ENCODE measurements around the gene CCL28.
"Not testable (repeated sequence)": the region's sequence is repeated elsewhere in the genome, so short reads cannot be mapped to it uniquely, and the experiment has no call there.

The CCL28 gene

DNA sequence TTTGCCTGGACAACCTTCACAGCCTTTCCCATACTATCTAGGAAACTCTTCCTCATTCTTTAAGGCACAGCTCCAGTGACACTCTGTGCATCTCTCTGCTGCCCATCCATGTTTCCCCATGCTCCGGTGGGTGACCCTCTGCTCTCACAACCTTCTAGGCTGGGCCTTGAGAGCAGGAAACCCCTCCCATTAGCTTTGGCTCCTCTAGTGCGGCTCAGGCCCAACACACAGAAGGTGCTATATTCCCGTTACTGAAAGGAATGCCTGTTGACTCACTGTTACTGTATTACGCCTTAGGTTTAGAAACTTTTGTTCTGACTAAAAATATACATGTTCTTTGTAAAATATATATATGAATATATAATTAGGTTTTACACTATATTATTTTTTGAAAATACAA, 8.1 kb upstream of the CCL28 start:
- Mint-ChIP-seq H3K27me3 (ENCODE audit: low read depth) (peaks cover 3% of the 10 kb centered on the region), H3K4me3 (no peak overlapping the region), H3K9me3 (no peaks in the 10 kb centered on the region), H3K36me3 (ENCODE audit: low read depth) (no peaks in the 10 kb centered on the region), H3K4me1 (ENCODE audit: low read depth) (no peaks in the 10 kb centered on the region), H3K27ac (no peak overlapping the region)
- no peak for DNase-seq (ENCODE audit: low spot score)

DNA sequence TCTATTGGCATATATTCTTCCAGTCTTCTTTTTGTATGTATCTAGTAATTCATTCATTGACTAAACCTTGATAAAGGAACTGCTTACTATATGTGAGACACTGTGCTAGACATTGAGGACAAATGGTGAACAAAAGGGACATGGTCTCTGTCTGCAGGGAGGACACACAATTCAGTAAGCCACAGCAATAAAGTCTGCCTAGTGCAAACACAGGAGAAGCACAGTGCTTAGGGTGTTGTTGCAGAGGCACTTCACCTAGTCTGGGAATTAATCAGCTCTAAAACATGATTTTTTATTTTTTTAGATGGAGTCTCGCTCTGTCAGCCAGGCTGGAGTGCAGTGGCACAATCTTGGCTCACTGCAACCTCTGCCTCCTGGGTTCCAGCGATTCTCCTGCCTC, 6.4 kb upstream of the CCL28 start:
- Mint-ChIP-seq H3K4me3 (no peak overlapping the region), H3K9me3 (no peaks in the 10 kb centered on the region), H3K27me3 (ENCODE audit: low read depth) (peaks cover 3% of the 10 kb centered on the region), H3K4me1 (ENCODE audit: low read depth) (no peaks in the 10 kb centered on the region), H3K36me3 (ENCODE audit: low read depth) (no peaks in the 10 kb centered on the region), H3K27ac (no peak overlapping the region)
- DNase-seq (ENCODE audit: low spot score), result no peak

DNA sequence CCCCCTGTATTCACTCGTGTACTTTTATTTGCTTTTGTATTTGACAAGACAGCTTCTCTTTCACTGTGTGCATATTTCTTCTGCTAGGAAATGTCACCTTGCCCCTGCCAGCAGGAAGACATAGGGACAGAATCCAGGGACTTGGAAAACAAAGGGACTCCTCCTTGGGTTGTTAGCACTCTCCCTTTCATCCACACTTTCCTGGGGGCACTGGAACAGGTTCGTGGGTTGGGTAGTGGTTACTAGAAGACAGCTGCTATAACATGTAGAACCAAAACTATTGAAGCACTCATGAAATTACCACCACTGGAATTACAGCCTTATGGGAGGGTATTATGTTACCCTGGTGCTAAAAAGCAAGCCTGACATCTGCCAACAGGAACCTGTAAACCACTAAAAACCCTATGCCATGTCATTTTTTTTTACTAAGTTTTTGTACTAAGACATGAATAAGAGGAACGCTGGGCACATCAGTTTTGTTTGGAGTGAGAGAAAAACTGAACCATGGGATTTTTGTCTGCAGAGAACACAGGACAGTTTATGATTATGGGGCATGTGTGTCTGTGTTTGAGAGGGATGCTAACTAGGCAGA, 4.7 kb upstream of the CCL28 start:
- Mint-ChIP-seq H3K4me1 (ENCODE audit: low read depth) (no peaks in the 10 kb centered on the region), H3K9me3 (no peaks in the 10 kb centered on the region), H3K36me3 (ENCODE audit: low read depth) (no peaks in the 10 kb centered on the region), H3K27ac (no peak overlapping the region), H3K27me3 (ENCODE audit: low read depth) (peaks cover 3% of the 10 kb centered on the region), H3K4me3 (no peak overlapping the region)
- DNase-seq (ENCODE audit: low spot score), result no peak

DNA sequence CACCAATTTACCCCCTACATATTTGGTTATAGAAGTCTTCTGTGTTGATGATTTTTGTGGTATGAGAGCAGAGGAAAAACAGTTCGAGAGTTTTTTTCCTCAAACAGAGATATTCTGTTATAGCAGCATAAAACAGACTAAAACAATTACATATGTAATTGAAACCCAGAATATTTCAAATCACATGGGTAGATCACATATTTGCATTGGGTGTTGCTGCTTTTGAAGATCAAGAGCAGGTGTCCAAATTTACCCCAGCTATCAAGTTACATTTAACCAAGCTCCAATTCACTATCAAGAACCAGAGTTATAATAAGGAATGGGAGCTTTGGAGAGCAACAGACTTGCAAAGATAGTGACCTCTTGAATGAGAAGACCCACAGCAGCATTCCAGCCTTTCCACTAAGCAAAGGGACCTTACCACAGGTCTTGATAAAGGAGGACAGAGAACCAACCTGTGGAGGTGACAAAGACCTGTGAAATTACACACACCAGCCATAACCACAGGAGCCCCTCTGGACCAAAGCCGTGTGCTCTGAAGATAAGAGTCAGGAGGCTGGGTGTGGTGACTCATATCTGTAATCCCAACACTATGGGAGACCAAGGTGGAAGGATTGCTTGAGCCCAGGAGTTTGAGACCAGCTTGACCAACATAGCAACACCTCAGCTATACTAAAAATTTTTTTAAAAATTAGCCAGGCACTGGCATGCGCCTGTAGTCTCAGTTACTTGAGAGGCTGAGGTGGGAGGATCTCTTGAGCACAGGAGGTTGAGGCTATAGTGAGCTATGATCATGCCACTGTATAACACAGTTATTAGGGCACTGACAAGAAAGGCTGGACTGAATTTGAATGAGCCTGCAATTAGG, 4.0 kb upstream of the CCL28 start:
- Mint-ChIP-seq H3K4me1 (ENCODE audit: low read depth) (no peaks in the 10 kb centered on the region), H3K36me3 (ENCODE audit: low read depth) (no peaks in the 10 kb centered on the region), H3K9me3 (no peaks in the 10 kb centered on the region), H3K4me3 (no peak overlapping the region), H3K27me3 (ENCODE audit: low read depth) (peaks cover 3% of the 10 kb centered on the region), H3K27ac (no peak overlapping the region)
- no peak for DNase-seq (ENCODE audit: low spot score)

DNA sequence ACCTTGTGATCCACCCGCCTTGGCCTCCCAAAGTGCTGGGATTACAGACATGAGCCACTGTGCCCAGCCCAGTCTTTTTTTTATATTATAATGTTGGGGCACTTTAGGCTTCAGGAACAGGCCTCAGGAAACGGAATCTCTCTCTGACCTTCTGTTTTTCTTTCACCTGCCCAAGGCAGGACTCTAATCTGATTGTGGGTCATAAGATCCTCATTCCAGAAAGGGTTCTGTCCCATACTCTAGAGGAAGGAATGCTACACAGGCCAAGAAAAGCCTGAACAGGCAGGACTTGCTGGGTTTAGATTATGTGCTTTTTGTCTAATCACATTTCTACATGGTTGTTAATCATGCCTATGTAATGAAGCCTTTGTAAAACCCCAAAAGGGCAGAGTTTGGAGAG, 1.8 kb upstream of the CCL28 start:
- DNase-seq (ENCODE audit: low spot score), result no peak
- Mint-ChIP-seq H3K9me3 (no peaks in the 10 kb centered on the region), H3K4me1 (ENCODE audit: low read depth) (no peaks in the 10 kb centered on the region), H3K4me3 (no peak overlapping the region), H3K27me3 (ENCODE audit: low read depth) (peaks cover 3% of the 10 kb centered on the region), H3K27ac (no peak overlapping the region), H3K36me3 (ENCODE audit: low read depth) (no peaks in the 10 kb centered on the region)

DNA sequence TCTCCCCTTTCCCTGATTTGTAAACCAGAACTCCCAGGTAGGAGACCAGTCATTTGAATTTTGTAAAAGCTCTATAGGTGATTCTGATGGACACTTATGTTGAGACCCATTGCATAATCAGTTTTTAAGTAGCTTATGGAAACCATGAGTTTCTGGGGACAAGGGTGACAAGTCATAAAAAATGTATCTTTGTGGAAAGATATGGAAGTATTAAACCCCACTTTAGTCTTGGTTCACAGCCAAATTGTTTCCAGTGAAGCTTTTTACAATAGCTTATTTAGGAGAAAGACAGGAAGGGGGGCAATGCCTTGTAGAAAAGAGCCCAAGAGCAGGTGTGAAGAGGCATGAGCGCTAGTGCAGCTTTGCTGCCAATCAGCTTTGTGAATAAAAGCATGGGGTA, 453 bp upstream of the CCL28 start:
- Mint-ChIP-seq H3K36me3 (ENCODE audit: low read depth) (no peaks in the 10 kb centered on the region), H3K4me3 (no peak overlapping the region), H3K4me1 (ENCODE audit: low read depth) (no peaks in the 10 kb centered on the region), H3K27me3 (ENCODE audit: low read depth) (peaks cover 3% of the 10 kb centered on the region), H3K27ac (no peak overlapping the region), H3K9me3 (no peaks in the 10 kb centered on the region)
- no peak for DNase-seq (ENCODE audit: low spot score)

DNA sequence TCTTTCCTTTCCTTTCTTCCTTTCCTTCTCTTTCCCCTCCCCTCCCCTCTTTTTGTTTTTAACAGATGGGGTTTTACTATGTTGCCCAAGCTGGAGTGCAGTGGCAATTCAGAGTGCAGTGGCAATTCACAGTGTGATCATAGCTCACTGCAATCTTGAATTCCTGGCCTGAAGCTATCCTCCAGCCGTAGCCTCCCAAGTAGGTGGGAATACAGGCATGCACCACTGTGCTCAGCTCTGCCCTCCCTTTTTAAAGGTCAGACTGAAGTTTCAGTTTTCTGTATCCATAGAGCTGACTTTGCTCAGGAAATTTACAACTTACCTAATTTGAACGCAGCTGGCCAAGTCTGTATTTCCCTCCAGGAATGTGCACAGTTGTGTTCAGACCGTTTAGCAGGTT, 696 bp downstream of the CCL28 start:
- Mint-ChIP-seq H3K36me3 (ENCODE audit: low read depth) (no peaks in the 10 kb centered on the region), H3K27me3 (ENCODE audit: low read depth) (peaks cover 3% of the 10 kb centered on the region), H3K9me3 (peaks cover 6% of the 10 kb centered on the region), H3K4me3 (no peak overlapping the region), H3K4me1 (ENCODE audit: low read depth) (no peaks in the 10 kb centered on the region), H3K27ac (no peak overlapping the region)
- no peak for DNase-seq (ENCODE audit: low spot score)

DNA sequence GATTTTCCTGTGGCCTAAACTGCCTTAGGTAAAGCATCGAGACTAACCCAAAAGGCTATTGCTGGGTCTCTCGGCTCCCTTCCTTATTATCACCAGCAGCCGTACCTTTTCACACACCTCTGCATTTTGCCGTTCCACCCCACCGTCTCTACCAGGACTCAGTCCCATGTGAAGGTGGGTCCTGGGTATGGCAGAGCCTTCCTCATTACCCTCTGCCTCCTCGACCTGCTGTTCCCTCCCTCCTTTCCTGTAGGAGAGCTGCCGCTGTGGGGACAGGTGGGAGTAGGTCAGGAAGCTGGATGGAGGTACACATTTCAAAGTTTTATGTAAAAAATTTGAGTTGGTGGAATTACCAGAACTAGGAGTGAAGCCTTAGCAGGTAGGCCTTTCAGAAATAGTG, 1.8 kb downstream of the CCL28 start:
- no peaks in the 10 kb centered on the region for H3K36me3 Mint-ChIP-seq (ENCODE audit: low read depth)

DNA sequence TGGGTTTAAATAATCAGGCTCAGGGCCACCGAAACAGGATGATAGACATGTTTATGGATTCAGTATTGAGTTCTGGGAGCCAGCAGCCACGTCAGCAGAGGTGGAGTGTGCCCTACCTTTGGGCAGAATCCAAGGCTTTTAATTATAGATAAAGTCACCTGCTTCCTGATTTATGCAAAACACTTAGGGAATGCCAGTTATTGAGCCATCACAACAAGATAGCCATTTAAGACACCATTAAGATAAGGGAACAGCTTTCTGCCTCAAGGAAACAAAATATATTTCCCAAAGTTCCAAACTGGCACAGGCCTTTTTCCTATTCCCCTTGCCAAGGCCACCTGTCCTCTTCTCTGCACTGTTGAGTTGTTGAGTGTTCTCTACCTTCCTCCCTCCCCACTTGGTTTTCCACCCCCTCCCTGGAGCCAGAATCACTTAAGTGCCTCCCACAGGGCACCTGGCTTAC, 2.4 kb downstream of the CCL28 start:
- no peak for DNase-seq (ENCODE audit: low spot score)
- Mint-ChIP-seq H3K4me3 (no peak overlapping the region), H3K27ac (no peak overlapping the region), H3K36me3 (ENCODE audit: low read depth) (no peaks in the 10 kb centered on the region), H3K27me3 (ENCODE audit: low read depth) (no peaks in the 10 kb centered on the region), H3K4me1 (ENCODE audit: low read depth) (no peaks in the 10 kb centered on the region), H3K9me3 (peaks cover 17% of the 10 kb centered on the region)

More for the DNA sequence above, 1.8 kb downstream of the CCL28 start:
- H3K4me1 Mint-ChIP-seq (ENCODE audit: low read depth), result no peaks in the 10 kb centered on the region
- no peak for DNase-seq (ENCODE audit: low spot score)
- H3K4me3 Mint-ChIP-seq, result no peak overlapping the region
- H3K9me3 Mint-ChIP-seq, result peaks cover 11% of the 10 kb centered on the region
- H3K27me3 Mint-ChIP-seq (ENCODE audit: low read depth), result peaks cover 1% of the 10 kb centered on the region
- H3K27ac Mint-ChIP-seq, result no peak overlapping the region

DNA sequence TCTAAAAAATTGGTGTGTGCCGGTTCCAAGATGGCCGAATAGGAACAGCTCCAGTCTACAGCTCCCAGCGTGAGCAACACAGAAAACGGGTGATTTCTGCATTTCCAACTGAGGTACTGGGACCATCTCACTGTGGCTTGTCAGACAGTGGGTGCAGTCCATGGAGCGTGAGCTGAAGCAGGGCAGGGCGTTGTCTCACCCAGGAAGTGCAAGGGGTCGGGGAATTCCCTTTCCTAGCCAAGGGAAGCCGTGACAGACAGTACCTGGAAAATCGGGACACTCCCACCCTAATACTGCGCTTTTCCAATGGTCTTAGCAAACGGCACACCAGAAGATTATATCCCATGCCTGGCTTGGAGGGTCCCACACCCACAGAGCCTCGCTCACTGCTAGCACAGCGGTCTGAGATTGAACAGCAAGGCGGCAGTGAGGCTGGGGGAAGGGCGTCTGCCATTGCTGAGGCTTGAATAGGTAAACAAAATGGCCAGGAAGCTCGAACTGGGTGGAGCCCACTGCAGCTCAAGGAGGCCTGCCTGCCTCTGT, 9.6 kb downstream of the CCL28 start:
- DNase-seq (ENCODE audit: low spot score); H3K27me3 Mint-ChIP-seq (ENCODE audit: low read depth): not testable (repeated sequence)

DNA sequence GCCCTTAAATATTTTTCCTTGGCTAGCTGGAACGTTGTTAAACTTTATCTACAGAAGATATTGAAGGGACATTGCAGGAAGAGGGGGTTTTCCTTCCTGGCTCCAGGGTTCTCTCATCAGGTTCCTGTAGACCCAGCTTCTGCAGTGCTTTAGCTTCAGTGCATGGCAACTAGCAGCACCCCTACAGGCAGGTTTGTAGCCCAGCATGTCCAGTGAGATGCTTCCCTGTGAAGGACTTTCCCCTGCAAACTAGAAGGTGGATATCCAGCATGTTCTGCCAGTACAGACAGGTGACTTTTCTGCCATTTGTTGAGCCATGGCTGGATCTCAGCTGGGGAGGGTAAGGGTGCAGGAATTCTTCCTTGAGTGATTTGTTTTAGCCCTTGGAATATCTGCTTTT, 10.4 kb downstream of the CCL28 start:
- Mint-ChIP-seq H3K36me3 (ENCODE audit: low read depth) (peaks cover 28% of the 10 kb centered on the region), H3K27me3 (ENCODE audit: low read depth) (peaks cover 3% of the 10 kb centered on the region), H3K4me3 (no peak overlapping the region), H3K27ac (no peak overlapping the region), H3K4me1 (ENCODE audit: low read depth) (peaks cover 11% of the 10 kb centered on the region), H3K9me3 (peaks cover 35% of the 10 kb centered on the region)
- no peak for DNase-seq (ENCODE audit: low spot score)

More for the DNA sequence above, 9.6 kb downstream of the CCL28 start:
- H3K4me1 Mint-ChIP-seq (ENCODE audit: low read depth); H3K4me3 Mint-ChIP-seq; H3K27ac Mint-ChIP-seq: not testable (repeated sequence)
- Mint-ChIP-seq H3K36me3 (ENCODE audit: low read depth) (peaks cover 28% of the 10 kb centered on the region), H3K9me3 (peaks cover 38% of the 10 kb centered on the region)

DNA sequence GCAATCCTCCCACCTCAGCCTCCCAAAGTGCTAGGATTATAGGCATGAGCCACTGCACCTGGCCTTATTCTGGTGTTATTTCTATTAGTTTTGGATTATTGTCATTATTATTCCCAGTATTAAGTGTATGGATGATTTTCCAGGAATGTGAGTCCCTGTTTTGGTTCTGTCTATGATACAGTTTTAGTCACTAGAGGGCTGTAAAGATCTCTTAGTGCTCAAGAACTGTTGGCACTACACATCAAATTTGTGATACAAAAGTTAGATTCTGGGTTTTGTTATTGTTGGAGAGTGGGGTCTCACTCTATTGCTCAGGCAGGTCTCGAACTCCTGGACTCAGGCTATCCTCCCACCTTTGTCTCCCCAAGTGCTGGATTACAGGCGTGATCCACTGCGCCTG, 12.1 kb downstream of the CCL28 start:
- DNase-seq (ENCODE audit: low spot score), result no peak
- Mint-ChIP-seq H3K4me3 (no peak overlapping the region), H3K27ac (no peak overlapping the region), H3K4me1 (ENCODE audit: low read depth) (peaks cover 15% of the 10 kb centered on the region), H3K9me3 (peaks cover 24% of the 10 kb centered on the region), H3K27me3 (ENCODE audit: low read depth) (peaks cover 3% of the 10 kb centered on the region), H3K36me3 (ENCODE audit: low read depth) (peaks cover 28% of the 10 kb centered on the region)

DNA sequence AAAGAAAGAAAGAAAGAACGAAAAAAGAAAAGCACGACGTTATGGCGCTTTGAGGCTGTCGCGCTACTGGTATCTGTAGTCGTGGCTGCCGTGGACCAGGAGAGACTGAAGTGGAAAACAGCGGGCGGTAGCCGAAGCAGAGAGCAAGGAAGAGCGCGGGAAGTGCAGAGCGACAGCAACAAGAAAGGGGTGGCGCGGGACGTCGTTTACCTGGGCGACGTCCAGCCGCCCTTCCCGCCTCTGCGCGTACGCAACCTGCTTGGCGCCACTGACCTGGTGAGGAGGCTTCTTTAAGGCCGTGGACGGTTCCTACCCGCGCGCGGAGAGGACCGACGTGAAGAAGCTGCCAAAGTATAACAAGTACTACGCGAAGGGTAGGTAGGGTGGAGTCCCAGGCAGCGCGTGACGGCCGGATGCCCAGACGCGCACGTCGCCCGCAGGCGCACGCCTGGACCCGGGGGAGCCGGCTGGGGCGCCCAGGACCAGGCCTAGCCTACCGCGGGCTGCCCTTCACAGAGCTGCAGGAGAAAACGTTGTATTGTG, 15.4 kb downstream of the CCL28 start:
- H3K4me3 Mint-ChIP-seq, result peak overlapping the region; percentile 94
- peak; percentile 66 for DNase-seq (ENCODE audit: low spot score)
- H3K27ac Mint-ChIP-seq, result peak overlapping the region; percentile 96
- peaks cover 22% of the 10 kb centered on the region for H3K4me1 Mint-ChIP-seq (ENCODE audit: low read depth)
- peaks cover 8% of the 10 kb centered on the region for H3K9me3 Mint-ChIP-seq
- no peaks in the 10 kb centered on the region for H3K27me3 Mint-ChIP-seq (ENCODE audit: low read depth)
- peaks cover 22% of the 10 kb centered on the region for H3K36me3 Mint-ChIP-seq (ENCODE audit: low read depth)

DNA sequence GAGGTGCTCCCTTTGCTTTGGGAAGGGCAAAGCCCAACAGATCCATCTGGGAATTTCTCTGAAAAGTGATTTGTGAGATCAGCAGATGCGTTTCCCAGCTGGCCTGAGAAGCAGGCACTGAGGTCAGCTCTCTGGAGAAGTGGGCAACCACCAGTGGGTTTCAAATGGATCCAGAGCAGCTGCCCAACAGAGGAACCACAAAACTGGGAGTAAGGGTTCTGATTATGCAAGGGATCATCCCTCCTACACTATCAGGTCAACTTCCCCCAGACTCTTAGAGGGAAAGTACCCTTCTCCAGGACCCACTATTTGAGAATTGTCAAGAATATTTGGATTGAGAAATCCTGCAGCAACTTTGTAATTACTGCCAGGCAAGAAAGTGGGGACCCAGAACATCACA, 21.7 kb downstream of the CCL28 start:
- H3K9me3 Mint-ChIP-seq, result no peaks in the 10 kb centered on the region
- H3K27ac Mint-ChIP-seq, result no peak overlapping the region
- peaks cover 15% of the 10 kb centered on the region for H3K36me3 Mint-ChIP-seq (ENCODE audit: low read depth)
- H3K4me1 Mint-ChIP-seq (ENCODE audit: low read depth), result peaks cover 25% of the 10 kb centered on the region
- no peak overlapping the region for H3K4me3 Mint-ChIP-seq
- H3K27me3 Mint-ChIP-seq (ENCODE audit: low read depth), result no peaks in the 10 kb centered on the region
- DNase-seq (ENCODE audit: low spot score), result no peak
